Osteocyte (in vitro differentiated cells): ENCODE measurements around the gene ARHGAP6. TPM values are rescaled to one million over a fixed set of nuclear protein-coding genes. Genes with fewer than 3 reads are reported as not detected.

Experiments used
- DNase-seq: peaks from one replicate; pipeline ENCODE4 v3.0.0; 2021; ENCODE audit warnings: mixed read lengths; ENCODE audit not compliant: unreplicated experiment; ENCODE audit errors: extremely low spot score
- H3K27ac Mint-ChIP-seq: one replicate; pipeline ENCODE4 v1.8.0; 2021; ENCODE audit warnings: mild to moderate bottlenecking, mixed read lengths; ENCODE audit not compliant: unreplicated experiment
- H3K27me3 Mint-ChIP-seq: one replicate; pipeline ENCODE4 v1.8.0; 2021; ENCODE audit warnings: mixed read lengths; ENCODE audit not compliant: unreplicated experiment
- H3K36me3 Mint-ChIP-seq: one replicate; pipeline ENCODE4 v1.8.0; 2021; ENCODE audit warnings: mixed read lengths; ENCODE audit not compliant: unreplicated experiment
- H3K4me1 Mint-ChIP-seq: one replicate; pipeline ENCODE4 v1.8.0; 2021; ENCODE audit warnings: mixed read lengths; ENCODE audit not compliant: unreplicated experiment
- H3K4me3 Mint-ChIP-seq: one replicate; pipeline ENCODE4 v1.8.0; 2021; ENCODE audit warnings: mild to moderate bottlenecking, moderate library complexity, mixed read lengths; ENCODE audit not compliant: unreplicated experiment
- H3K9me3 Mint-ChIP-seq: one replicate; pipeline ENCODE4 v1.8.0; 2021; ENCODE audit warnings: mixed read lengths; ENCODE audit not compliant: unreplicated experiment
- total RNA-seq: library from RNA; stranded (reverse); gene quantifications from 2 replicates; pipeline ENCODE4 v1.2.1, GENCODE V29; 2021
- TF ChIP-seq, protein P1 (sequence below): fragments of 200-600 bp; sonication (generic); IDR thresholded peaks from 2 replicates; pipeline ENCODE4 v1.5.0; 2021; ENCODE audit warnings: antibody characterized with exemption, mild to moderate bottlenecking, moderate library complexity

ARHGAP6 gene
- total RNA-seq, 1 donor from 2014 or later: 3.5 TPM

DNA sequence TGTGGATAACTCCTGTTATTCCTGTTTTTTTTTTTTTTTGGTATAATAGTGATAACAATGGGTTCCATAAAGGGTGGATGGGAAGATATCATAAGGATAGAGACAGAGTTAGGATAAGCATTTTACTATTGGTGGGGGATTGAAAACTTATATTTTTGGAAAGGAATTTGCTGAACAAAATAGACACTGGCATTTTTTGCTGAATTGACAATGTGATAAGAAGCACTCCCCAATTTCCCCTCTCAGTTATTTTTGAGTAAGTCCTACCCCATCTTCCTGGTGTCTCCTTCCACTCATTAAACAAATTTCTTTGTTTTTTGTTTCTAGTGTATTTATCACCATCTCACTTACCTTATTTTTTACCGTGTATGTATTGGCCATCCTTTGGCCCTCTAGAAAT, 316.7 kb downstream of the ARHGAP6 start:
- no peak overlapping the region for H3K27ac Mint-ChIP-seq
- H3K4me3 Mint-ChIP-seq: no peak overlapping the region
- H3K4me1 Mint-ChIP-seq: peaks cover 9% of the 10 kb centered on the region
- H3K9me3 Mint-ChIP-seq: peaks cover 7% of the 10 kb centered on the region
- no peak for DNase-seq
- TF ChIP-seq, protein P1, sequence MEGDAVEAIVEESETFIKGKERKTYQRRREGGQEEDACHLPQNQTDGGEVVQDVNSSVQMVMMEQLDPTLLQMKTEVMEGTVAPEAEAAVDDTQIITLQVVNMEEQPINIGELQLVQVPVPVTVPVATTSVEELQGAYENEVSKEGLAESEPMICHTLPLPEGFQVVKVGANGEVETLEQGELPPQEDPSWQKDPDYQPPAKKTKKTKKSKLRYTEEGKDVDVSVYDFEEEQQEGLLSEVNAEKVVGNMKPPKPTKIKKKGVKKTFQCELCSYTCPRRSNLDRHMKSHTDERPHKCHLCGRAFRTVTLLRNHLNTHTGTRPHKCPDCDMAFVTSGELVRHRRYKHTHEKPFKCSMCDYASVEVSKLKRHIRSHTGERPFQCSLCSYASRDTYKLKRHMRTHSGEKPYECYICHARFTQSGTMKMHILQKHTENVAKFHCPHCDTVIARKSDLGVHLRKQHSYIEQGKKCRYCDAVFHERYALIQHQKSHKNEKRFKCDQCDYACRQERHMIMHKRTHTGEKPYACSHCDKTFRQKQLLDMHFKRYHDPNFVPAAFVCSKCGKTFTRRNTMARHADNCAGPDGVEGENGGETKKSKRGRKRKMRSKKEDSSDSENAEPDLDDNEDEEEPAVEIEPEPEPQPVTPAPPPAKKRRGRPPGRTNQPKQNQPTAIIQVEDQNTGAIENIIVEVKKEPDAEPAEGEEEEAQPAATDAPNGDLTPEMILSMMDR: no peak
- no peaks in the 10 kb centered on the region for H3K36me3 Mint-ChIP-seq
- no peaks in the 10 kb centered on the region for H3K27me3 Mint-ChIP-seq

DNA sequence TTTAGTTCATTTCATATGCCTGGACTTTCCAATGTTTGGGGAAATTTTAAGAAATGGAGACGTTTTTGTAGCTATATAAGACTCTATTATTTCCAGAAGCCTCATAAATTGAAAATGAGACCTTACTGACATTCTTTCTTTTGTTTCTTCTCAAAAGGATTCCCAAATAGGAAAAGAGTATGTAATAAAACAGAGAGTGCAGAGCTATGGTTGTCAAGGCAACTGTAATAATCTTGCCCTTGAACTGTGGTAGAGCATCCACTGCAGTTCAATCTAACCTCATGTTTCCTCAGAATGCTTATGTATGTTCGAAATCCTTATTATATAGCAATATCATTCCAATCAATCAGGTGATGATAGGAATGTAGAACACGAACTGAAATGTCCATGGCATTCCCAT, 318.4 kb downstream of the ARHGAP6 start:
- no peak overlapping the region for H3K4me3 Mint-ChIP-seq
- H3K27me3 Mint-ChIP-seq: no peaks in the 10 kb centered on the region
- DNase-seq: no peak
- H3K27ac Mint-ChIP-seq: no peak overlapping the region
- H3K36me3 Mint-ChIP-seq: no peaks in the 10 kb centered on the region
- H3K9me3 Mint-ChIP-seq: peaks cover 7% of the 10 kb centered on the region
- H3K4me1 Mint-ChIP-seq: peaks cover 9% of the 10 kb centered on the region
- TF ChIP-seq, protein P1: no peak

DNA sequence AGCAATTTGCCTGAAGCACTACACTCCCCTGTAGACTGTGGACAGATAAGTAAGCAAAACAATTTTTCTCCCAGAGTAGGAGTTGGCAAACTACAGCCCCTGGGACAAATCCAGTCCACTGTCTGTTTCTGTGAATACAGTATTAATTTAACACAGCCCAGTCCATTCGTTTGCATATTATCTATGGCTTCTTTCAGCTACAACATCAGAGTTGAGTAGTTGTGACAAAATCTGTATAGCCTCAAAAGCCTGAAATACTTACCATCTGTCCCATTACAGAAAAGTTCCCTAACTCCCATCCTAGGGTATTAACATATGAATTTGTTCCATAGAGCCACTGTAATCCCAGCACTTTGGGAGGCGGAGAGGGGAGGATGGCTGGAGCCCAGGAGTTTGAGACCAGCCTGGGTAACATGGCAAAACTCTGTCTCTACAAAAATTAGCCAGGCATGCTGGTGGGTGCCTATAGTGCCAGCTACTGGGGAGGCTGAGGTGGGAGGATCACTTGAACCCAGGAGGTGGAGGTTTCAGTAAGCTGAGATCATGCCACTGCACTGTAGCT, 319.5 kb downstream of the ARHGAP6 start:
- H3K4me1 Mint-ChIP-seq: peaks cover 15% of the 10 kb centered on the region
- no peak for DNase-seq
- H3K4me3 Mint-ChIP-seq: no peak overlapping the region
- no peaks in the 10 kb centered on the region for H3K27me3 Mint-ChIP-seq
- TF ChIP-seq, protein P1: no peak
- H3K36me3 Mint-ChIP-seq: no peaks in the 10 kb centered on the region
- no peak overlapping the region for H3K27ac Mint-ChIP-seq
- peaks cover 3% of the 10 kb centered on the region for H3K9me3 Mint-ChIP-seq

DNA sequence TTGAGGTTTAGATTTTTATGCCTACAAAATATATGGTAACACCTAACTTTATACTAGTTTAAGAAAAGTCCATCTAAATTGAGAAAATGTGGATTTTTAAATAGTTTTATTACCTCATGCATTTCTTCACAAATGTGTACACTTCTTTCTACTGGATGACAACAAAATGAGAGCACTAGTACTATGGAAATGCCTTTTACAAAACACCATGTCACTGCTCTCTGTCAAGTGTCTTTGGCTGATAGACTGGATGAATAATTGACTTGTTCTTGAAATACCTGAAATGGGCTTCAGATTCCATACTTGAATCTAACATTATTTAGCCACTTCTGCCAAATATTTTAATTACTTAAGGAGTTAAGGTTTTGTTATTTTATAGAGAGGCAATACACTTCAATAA, 323.0 kb downstream of the ARHGAP6 start:
- no peak for DNase-seq
- Mint-ChIP-seq H3K4me3 (no peak overlapping the region), H3K36me3 (no peaks in the 10 kb centered on the region), H3K9me3 (peaks cover 8% of the 10 kb centered on the region), H3K27me3 (no peaks in the 10 kb centered on the region), H3K27ac (peak overlapping the region; percentile 9), H3K4me1 (peaks cover 14% of the 10 kb centered on the region)
- TF ChIP-seq, protein P1: no peak

DNA sequence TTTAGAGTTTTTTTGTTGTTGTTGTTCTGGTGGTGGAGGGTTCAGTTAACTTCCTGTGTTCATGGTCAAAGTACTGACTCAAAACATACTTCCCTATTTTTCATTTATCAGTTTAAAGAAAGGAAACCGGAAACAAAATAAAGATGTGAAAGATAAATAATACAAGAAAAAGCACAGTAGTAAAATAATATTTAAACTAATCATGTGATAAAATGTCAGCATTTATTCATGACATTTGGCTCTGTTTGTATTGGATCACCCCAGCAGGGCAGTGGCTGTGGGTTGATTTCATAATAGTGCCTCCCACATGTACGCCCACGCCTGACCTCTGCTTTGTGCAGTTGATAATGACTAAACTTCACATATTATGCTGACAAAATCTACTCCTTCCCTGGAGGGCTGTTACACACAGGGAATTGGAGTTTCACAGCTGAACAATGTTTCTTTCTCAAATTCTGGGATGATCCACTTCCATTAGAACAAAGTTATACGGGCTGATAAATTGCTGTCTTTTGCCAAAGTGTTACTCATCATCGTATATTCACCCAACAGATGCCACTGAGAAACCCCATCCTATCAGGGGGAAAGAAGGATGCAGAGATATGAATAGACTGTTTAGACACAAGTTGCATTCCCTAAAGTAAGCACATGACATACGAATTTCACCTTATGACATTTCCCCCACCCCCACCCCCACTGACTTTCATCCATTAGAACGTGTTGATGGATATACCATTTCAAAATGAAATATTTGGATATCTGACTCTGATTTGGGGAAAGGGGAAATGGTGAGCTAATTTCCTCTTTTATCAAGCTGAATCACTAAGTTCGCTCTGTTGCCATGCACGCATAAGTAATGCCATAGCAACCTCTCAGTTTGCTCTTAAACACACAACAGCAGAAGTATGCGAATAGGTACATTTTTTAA, 324.2 kb downstream of the ARHGAP6 start:
- no peak overlapping the region for H3K4me3 Mint-ChIP-seq
- no peak for DNase-seq
- H3K36me3 Mint-ChIP-seq: no peaks in the 10 kb centered on the region
- peak overlapping the region; percentile 81 for H3K27ac Mint-ChIP-seq
- H3K27me3 Mint-ChIP-seq: no peaks in the 10 kb centered on the region
- peaks cover 14% of the 10 kb centered on the region for H3K4me1 Mint-ChIP-seq
- TF ChIP-seq, protein P1: no peak
- peaks cover 8% of the 10 kb centered on the region for H3K9me3 Mint-ChIP-seq
